ENCODE data around the gene GRIK3.

Gene GRIK3

DNA sequence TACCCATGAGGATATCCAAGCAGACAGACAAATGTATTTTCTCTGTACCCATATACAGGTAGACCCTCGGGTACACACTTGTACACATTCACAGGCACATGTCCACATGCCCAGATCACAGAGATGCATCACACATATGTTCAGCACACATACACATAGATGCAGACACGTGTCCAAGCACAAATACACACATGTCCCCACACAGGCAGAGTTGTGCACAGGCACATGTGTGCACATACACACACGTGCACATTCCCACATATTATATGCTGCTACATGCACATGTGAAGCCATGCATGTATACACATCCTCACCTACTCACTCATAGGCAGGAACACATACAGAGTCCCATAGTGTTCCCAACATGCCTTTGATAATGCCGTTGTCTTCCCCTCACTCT lies 219.5 kb downstream of the GRIK3 start:
- DNase-seq: no peak

- DNase-seq: peak; percentile 50
Measured at GRCh38 chr1:36814083-36814482, 220.2 kb downstream of the GRIK3 start.

DNA sequence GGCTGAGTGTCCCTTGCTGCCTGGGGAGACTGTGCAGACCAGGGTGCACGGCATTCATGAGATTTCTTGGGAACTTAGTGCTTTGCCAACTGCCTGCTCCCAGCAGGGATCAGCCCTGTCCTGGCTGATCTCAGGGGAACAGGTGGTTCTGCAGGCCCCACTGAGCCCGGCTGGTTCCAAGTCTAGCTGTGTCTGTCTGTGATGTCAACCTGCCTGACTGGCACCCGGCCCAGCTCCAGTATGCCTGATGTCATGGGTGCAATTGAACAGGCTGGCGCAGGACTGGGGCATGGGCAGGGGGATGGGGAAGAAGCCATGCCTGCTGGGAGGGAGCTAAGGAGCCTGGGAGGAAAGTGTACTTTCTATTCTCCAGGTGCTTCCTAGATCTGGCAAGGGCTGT lies 227.1 kb downstream of the GRIK3 start:
- no peak for DNase-seq

- DNase-seq: no peak
Measured at GRCh38 chr1:36805979-36806640, 228.2 kb downstream of the GRIK3 start.

- no peak for DNase-seq
Measured at GRCh38 chr1:36804669-36805314, 229.5 kb downstream of the GRIK3 start.

DNA sequence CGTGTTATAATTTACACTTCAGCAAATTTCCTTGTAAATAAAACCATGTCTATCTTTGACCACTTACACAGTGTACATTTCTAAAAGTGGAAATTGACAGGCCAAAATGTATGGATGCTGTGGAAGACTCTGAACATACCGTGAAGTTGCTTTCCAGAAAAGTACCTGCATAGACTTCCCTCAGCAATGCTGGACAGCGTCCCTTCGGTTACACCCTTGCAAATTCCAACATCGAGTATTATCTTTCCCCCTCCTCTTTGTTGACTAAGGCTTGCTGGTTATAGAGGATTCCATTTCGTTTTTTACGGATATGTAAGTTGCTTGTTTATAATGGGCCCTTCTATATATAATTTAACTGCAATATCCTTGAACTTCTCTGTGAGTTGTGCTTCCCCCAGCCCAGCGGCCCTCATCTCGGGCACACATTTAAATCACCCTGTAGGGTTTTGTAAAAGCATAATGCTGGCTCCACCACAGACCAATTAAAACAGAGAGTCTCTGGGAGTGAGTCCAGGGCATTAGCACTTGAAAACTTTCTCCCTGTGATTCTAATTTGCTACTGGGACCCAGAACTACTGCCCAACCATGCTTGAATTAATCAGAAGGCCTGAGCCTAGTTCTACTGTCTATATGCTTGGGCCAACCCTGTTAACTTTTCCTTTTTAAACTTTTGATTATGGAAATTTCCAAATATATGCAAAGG lies 230.3 kb downstream of the GRIK3 start:
- no peak for DNase-seq

DNA sequence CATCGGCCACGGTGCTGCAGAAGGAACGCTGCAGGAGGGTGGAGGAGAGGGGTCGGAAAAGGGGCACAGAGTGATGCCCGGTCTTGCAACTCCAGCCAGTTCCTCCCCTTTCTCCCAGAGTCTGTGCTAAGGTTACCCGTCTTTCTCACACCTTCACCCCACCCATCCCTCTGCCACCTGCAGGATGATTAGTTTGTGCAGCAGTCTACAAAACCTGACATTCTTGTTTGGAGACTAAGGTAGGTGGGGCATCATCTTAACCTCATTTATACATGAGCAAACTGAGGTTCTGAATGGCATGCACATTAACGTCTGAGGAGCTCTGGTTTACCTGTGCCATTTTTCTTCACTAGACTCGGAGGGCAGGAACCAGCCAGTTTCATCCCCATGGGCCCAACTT lies 232.3 kb downstream of the GRIK3 start:
- no peak for DNase-seq

DNA sequence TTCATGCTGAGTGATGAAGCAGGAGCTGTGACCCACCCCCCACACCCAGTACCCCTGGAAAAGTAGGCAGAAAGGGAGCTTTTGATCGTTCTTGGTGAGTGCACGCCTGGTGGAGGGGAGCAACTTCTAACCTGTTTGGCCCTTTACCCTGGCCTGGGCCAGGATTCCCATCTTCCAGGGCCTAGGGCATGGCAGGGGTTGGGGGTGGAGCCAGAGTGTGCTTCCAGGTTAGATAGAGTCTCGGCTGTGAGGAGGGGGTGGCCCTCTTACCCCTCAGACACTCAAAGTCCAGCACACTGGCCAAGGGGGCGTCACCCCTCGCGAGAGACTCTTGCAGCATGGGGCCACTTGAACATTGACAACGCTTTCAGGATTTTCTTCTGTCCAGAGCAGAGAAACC lies 236.6 kb downstream of the GRIK3 start:
- no peak for DNase-seq

DNA sequence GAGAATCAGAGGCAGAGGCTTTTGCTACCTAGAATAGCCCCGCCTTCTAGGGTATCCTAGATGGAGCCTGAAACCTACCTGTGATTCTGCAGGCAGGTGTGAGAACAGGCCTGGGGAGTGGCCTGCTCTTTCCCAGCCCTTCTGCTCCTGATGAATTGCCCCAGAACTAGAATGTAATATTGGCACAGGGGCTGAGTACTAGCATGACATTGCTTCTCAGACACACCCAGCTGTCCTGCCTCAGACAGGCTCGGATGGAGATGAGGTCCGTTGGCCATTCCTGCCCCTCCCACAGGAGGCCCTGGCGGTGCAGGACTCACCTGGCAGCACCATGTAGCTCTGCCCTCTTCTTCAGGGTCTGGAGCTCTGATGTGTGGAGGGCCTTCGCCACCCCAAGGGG lies 237.6 kb downstream of the GRIK3 start:
- DNase-seq: no peak

GRCh38 chr1:36796106-36796590 lies 238.2 kb downstream of the GRIK3 start:
- DNase-seq: no peak

DNA sequence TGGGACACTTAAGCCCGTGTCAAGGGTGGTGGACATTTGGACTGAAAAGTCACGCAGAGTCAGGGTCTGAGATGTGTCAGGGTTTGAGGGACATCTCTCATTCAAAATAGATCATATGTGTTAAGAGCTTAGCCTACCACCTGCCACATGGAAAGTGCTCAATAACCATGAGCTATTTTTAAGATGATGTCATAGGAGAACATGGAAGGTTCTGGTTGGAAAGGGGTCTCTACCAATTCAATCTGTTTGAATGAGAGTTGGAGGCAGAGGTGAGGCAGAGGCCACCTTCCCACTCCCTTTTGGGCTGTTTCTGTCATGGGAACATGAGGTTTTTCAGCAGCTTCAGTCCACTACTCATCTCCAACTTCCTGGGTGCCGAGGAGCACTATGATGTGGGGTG lies 239.9 kb downstream of the GRIK3 start:
- no peak for DNase-seq

DNA sequence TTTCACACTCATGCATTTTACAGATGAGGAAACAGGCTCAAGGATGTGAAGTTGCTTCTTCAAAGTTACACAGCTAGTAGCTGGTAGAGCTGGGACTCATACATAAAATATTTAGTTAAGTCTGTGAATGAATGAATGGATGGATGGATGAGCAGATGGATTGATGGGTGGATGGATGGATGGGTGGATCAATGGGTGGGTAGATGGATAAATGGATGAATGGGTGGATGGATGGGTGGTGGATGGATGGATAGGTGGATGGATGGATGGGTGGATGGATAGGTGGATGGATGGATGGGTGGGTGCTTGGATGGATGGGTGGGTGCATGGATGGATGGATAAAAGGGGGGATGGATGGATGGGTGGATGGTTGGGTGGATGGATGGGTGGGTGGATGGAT lies 240.9 kb downstream of the GRIK3 start:
- no peak for DNase-seq

- DNase-seq: no peak
Measured at GRCh38 chr1:36792292-36792691, 242.0 kb downstream of the GRIK3 start.

GRCh38 chr1:36790191-36790590 lies 244.1 kb downstream of the GRIK3 start:
- DNase-seq: no peak

DNA sequence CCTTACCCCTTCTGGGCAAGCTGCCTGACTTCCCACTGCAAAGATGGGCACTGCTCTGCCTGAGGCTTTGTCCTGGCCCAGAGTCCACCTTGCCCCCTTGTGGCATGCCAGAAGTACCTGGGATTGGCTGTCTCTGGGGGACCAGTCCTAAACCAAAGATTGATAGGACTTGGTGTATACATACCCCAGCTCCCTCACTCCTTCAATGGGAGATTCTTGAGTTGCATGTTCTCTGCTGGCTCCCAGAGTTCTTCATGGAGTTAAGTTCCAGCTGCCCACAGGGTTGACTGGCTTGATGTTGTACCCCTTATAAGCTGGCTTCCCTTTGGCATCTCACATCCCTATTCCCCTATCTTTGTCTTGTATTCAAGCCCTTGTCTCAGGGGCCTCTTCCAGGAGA lies 244.8 kb downstream of the GRIK3 start:
- DNase-seq: no peak

DNA sequence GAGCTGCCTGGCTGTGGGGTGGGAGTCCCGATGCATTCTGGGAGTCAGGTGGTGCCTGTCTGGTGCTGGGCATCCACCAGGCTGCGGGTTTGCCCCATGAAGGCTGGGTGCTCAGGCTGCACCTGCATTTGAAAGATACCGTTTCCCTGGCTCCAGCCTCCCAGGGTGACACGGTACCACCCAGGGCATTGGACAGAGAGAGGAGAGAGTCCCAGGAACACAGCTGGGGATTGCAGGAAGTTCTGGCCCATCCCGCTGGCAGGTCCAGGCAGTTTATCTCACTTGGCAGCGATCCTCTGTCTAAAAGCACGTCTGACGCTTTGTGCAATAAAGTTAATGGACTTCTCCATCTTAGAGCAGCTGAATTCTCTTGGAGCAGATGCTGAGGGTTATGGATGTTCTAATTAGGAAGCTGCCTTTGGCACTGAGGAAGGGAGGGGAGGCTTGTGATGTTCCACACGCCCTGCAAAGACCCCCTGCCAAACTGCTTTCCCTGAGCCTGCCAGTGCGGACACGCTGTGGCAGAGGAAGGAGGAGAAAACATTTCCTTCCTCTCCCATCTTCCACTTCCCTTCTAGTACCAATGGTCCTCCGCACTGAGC lies 246.9 kb downstream of the GRIK3 start:
- no peak for DNase-seq

- DNase-seq: no peak
Measured at GRCh38 chr1:36786425-36786824, 247.9 kb downstream of the GRIK3 start.

DNA sequence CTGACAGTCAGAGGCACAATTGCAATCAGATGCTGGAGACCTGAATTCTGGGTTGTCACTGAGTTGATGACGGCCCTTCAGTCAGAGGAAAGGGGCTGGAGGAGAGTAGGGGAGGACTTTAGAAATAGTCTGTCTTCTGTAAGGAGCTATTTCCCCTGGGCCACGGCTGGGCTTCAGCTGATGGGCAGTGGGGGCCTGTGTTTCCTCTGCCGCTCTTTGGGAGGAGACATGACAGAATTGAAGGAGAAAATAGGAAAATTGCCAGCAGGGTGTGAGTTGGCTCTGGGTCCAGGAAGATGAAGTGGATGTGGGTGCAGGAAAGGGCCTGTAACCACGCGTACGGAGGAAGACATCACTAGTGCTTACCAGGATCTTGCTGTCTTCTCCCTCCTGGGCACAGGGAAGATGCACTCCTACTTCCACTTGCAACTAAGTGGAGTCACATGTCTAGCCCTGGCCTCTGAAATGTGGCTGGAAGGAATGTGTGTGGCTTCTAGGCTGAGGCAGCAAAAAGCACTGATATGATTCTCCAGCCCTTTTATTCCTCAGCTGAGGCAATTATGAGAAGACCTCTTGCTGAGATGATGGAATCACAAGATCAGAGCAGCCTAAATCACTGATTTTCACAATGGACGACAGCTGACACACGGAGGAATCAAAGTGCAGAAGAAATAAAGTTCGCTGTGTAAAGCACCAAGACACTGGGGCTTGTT lies 250.0 kb downstream of the GRIK3 start:
- DNase-seq: no peak

GRCh38 chr1:36783475-36783874 lies 250.8 kb downstream of the GRIK3 start:
- DNase-seq: no peak

- DNase-seq: no peak
Measured at GRCh38 chr1:36782785-36783184, 251.5 kb downstream of the GRIK3 start.

DNA sequence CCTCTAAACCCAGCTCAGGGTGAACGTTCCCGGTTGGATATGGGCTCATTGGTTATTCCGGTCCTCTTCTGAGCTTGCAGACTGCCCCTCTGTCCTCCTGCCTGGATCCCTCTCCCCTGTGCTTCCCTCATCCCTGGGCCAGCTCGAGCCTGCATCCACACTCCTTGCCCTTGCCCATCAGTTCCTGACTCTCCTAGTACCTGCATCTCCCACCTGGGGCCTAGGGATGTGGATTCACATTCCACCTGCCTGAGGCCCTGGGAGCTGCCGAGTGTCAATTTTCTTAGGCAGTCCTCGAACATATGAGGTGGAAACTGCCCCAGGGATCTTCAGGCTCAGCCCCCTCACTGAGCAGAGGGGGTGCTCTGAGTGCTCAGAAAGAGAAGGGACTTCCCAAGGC lies 252.2 kb downstream of the GRIK3 start:
- DNase-seq: no peak

DNA sequence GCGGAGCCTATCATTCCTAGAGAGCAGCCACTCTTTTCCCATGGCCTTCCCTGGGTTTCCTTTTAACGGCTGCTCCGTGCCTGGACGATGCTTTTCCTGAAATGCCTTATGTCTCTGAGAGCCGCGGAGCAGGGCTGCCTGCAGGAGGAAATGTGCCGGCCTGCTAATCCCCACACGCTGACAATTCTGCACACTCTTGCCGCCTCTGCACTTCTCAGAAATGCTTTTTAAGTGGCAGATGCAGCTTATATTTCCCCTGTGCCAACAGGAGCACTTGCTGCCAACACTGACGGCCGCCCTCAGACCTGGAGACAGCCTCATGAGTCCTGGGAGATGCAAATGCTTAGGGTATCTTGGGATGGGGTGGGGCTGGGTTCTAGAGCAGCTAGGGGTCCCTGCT lies 253.2 kb downstream of the GRIK3 start:
- no peak for DNase-seq

- no peak for DNase-seq
Measured at GRCh38 chr1:36778740-36779139, 255.6 kb downstream of the GRIK3 start.
